Gastroesophageal sphincter (tissue), 4 donors: Measurements from ENCODE around the gene ALKBH4. TPM values are rescaled to one million over a fixed set of nuclear protein-coding genes. Genes with fewer than 3 reads are reported as not detected.
A peak's percentile ranks its signal among the peaks of the same experiment; 100 is the strongest.
"Not testable (repeated sequence)": the region's sequence is repeated elsewhere in the genome, so short reads cannot be mapped to it uniquely, and the experiment has no call there.

ENCODE experiments used
- ATAC-seq: fragments of 150-250 bp; one replicate; pipeline ENCODE4 v1.9.1; 2016; ENCODE audit warnings: mild to moderate bottlenecking, moderate library complexity
- H3K27ac ChIP-seq, 4 donors: fragments of 200-600 bp; sonication (generic) in 3 of 4; 1 replicate in 3 of 4; 2 replicates in 1 of 4; pipeline ENCODE4 v1.5.1; 2016 to 2019
- H3K27me3 ChIP-seq: fragments of 200-600 bp; sonication (generic); one replicate; pipeline ENCODE4 v1.5.1; 2019
- H3K36me3 ChIP-seq, 2 donors: fragments of 200-600 bp; sonication (generic); one replicate each; pipeline ENCODE4 v1.5.1; 2019; ENCODE audit warnings: control low read depth in 1 of 2
- H3K4me1 ChIP-seq, 3 donors: fragments of 200-600 bp; sonication (generic); 1 replicate in 2 of 3; 2 replicates in 1 of 3; pipeline ENCODE4 v1.5.1; 2016 to 2019; ENCODE audit warnings: control low read depth in 2 of 3
- H3K4me3 ChIP-seq, 2 donors: fragments of 200-600 bp; sonication (generic); one replicate each; pipeline ENCODE4 v1.5.1; 2019; ENCODE audit warnings: mild to moderate bottlenecking in 1 of 2, moderate library complexity in 1 of 2
- H3K9me3 ChIP-seq, 3 donors: fragments of 200-600 bp; sonication (generic); one replicate each; pipeline ENCODE4 v1.5.1; 2017 to 2019; ENCODE audit warnings: control low read depth in 2 of 3
- CTCF ChIP-seq, 4 experiments: fragments of 200-600 bp in 2 of 4; fragments of 450-650 bp in 2 of 4; sonication (generic) in 1 of 4; IDR thresholded peaks; one replicate each; pipeline ENCODE4 v1.5.1; 2017 to 2019; ENCODE audit warnings: antibody characterized with exemption in 4 of 4, mild to moderate bottlenecking in 2 of 4, moderate library complexity in 2 of 4
- EP300 ChIP-seq: sonication (generic); formaldehyde crosslinking; IDR thresholded peaks from one replicate; pipeline ENCODE4 v1.6.1; 2017; ENCODE audit warnings: antibody characterized with exemption, mild to moderate bottlenecking
- POLR2A ChIP-seq, 2 donors: fragments of 450-650 bp; IDR thresholded peaks; one replicate each; pipeline ENCODE4 v1.6.1; 2017; ENCODE audit warnings: antibody characterized with exemption in 2 of 2, mild to moderate bottlenecking in 2 of 2, moderate library complexity in 1 of 2
- POLR2AphosphoS5 ChIP-seq: sonication (generic); formaldehyde crosslinking; IDR thresholded peaks from one replicate; pipeline ENCODE4 v1.6.1; 2017; ENCODE audit warnings: antibody characterized with exemption
- WGBS, 2 donors: methylation state at CpG; one replicate each; pipeline ENCODE4 v1.1.5; 2018; ENCODE audit warnings: low coverage in 1 of 2; 5-methylcytosine and 5-hydroxymethylcytosine counted together
- total RNA-seq, 4 donors: library from RNA; depleted of rRNA; stranded (reverse); fragments of >200 nt; gene quantifications; one replicate each; pipeline ENCODE4 v1.1.0, GENCODE V29; 2016

Gene ALKBH4
- total RNA-seq, 4 donors from 2014 or later = 9.7 to 31.6 (median 14.8) TPM

- WGBS, 2 donors = 32 to 35% methylated on average over 2 to 3 of the region's 6 CpGs
- Histone ChIP-seq H3K4me1 (peaks cover 0 to 15% (median 0%) of the 10 kb centered on the region in 3 donors), H3K27ac (no peak overlapping the region), H3K36me3 (peaks cover 0 to 100% of the 10 kb centered on the region in 2 donors), H3K27me3 (no peaks in the 10 kb centered on the region), H3K4me3 (no peak overlapping the region), H3K9me3 (peaks cover 0 to 6% (median 0%) of the 10 kb centered on the region in 3 donors)
- peak in 3 of 4 experiments; percentile 12 to 47 (median 41) for TF ChIP-seq CTCF (IDR thresholded peaks at IDR 0.05)
- no peak for TF ChIP-seq POLR2A (IDR thresholded peaks at IDR 0.05)
- peak; percentile 66 for ATAC-seq
Observed at GRCh38 chr7:102412548-102412947, 52.1 kb downstream of the ALKBH4 start.

- H3K27me3 ChIP-seq = no peaks in the 10 kb centered on the region
- no peak for ATAC-seq
- TF ChIP-seq EP300 (no peak), CTCF (IDR thresholded peaks at IDR 0.05) (no peak), POLR2A (IDR thresholded peaks at IDR 0.05) (no peak), POLR2AphosphoS5 (no peak)
Observed at GRCh38 chr7:102410918-102411317, 53.7 kb downstream of the ALKBH4 start.

GRCh38 chr7:102410123-102410522, 54.5 kb downstream of the ALKBH4 start:
- Histone ChIP-seq H3K27ac (no peak overlapping the region), H3K4me1 (peaks cover 0 to 15% (median 0%) of the 10 kb centered on the region in 3 donors), H3K9me3 (peaks cover 0 to 6% (median 0%) of the 10 kb centered on the region in 3 donors), H3K27me3 (no peaks in the 10 kb centered on the region), H3K4me3 (no peak overlapping the region), H3K36me3 (peaks cover 0 to 100% of the 10 kb centered on the region in 2 donors)
- 78% methylated on average over 3 of the region's 6 CpGs; no CpG with 5 or more reads in 1 of the 2 donors for WGBS, 2 donors
- no peak for TF ChIP-seq CTCF (IDR thresholded peaks at IDR 0.05)
- no peak for TF ChIP-seq POLR2AphosphoS5
- no peak for TF ChIP-seq POLR2A (IDR thresholded peaks at IDR 0.05)
- no peak for TF ChIP-seq EP300
- no peak for ATAC-seq

More at GRCh38 chr7:102410918-102411317, 53.7 kb downstream of the ALKBH4 start:
- Histone ChIP-seq H3K4me3 (no peak overlapping the region), H3K27ac (no peak overlapping the region), H3K9me3 (peaks cover 0 to 6% (median 0%) of the 10 kb centered on the region in 3 donors), H3K36me3 (peaks cover 0 to 100% of the 10 kb centered on the region in 2 donors), H3K4me1 (peaks cover 0 to 15% (median 0%) of the 10 kb centered on the region in 3 donors)
- WGBS, 2 donors = 96 to 100% methylated on average over 1 to 5 of the region's 5 CpGs

GRCh38 chr7:102409340-102409739, 55.3 kb downstream of the ALKBH4 start:
- peaks cover 0 to 100% of the 10 kb centered on the region in 2 donors for H3K36me3 ChIP-seq
- no peak for TF ChIP-seq POLR2AphosphoS5
- TF ChIP-seq CTCF (IDR thresholded peaks at IDR 0.05) = no peak
- no peak for TF ChIP-seq POLR2A (IDR thresholded peaks at IDR 0.05)
- no peak for TF ChIP-seq EP300
- H3K27ac ChIP-seq = no peak overlapping the region
- H3K4me1 ChIP-seq = peaks cover 0 to 15% (median 0%) of the 10 kb centered on the region in 3 donors
- H3K4me3 ChIP-seq = no peak overlapping the region
- H3K27me3 ChIP-seq = no peaks in the 10 kb centered on the region
- peaks cover 0 to 6% (median 0%) of the 10 kb centered on the region in 3 donors for H3K9me3 ChIP-seq
- ATAC-seq = no peak
- WGBS, 2 donors = 96 to 100% methylated on average over 4 of the region's 4 CpGs

GRCh38 chr7:102408530-102408929, 56.1 kb downstream of the ALKBH4 start:
- not testable (repeated sequence) for H3K4me3 ChIP-seq, H3K9me3 ChIP-seq, ATAC-seq, H3K27me3 ChIP-seq, H3K27ac ChIP-seq
- WGBS, 2 donors = 80 to 100% methylated on average over 1 to 3 of the region's 6 CpGs
- Histone ChIP-seq H3K36me3 (peaks cover 0 to 100% of the 10 kb centered on the region in 2 donors), H3K4me1 (peaks cover 0 to 15% (median 0%) of the 10 kb centered on the region in 3 donors)
